ENCODE measurements around the gene THY1. TPM values are rescaled to one million over a fixed set of nuclear protein-coding genes. Genes with fewer than 3 reads are reported as not detected.
"Not testable (repeated sequence)": the region's sequence is repeated elsewhere in the genome, so short reads cannot be mapped to it uniquely, and the experiment has no call there.

Gene THY1
- total RNA-seq, 1 donor from 2014 or later: 0.62 TPM

GRCh38 chr11:119438599-119438998 is 15.6 kb upstream of the THY1 start:
- H3K4me3 Mint-ChIP-seq (ENCODE audit: low read depth): no peak overlapping the region
- H3K36me3 Mint-ChIP-seq (ENCODE audit: insufficient read depth): no peaks in the 10 kb centered on the region
- TF ChIP-seq, protein P1, sequence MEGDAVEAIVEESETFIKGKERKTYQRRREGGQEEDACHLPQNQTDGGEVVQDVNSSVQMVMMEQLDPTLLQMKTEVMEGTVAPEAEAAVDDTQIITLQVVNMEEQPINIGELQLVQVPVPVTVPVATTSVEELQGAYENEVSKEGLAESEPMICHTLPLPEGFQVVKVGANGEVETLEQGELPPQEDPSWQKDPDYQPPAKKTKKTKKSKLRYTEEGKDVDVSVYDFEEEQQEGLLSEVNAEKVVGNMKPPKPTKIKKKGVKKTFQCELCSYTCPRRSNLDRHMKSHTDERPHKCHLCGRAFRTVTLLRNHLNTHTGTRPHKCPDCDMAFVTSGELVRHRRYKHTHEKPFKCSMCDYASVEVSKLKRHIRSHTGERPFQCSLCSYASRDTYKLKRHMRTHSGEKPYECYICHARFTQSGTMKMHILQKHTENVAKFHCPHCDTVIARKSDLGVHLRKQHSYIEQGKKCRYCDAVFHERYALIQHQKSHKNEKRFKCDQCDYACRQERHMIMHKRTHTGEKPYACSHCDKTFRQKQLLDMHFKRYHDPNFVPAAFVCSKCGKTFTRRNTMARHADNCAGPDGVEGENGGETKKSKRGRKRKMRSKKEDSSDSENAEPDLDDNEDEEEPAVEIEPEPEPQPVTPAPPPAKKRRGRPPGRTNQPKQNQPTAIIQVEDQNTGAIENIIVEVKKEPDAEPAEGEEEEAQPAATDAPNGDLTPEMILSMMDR (IDR thresholded peaks at IDR 0.05; ENCODE audit: unreplicated experiment): no peak
- peaks cover 3% of the 10 kb centered on the region for H3K9me3 Mint-ChIP-seq (ENCODE audit: low read depth)
- H3K27ac Mint-ChIP-seq: no peak overlapping the region
- no peaks in the 10 kb centered on the region for H3K4me1 Mint-ChIP-seq (ENCODE audit: low read depth)
- DNase-seq (ENCODE audit: low spot score, unreplicated experiment): no peak
- peaks cover 5% of the 10 kb centered on the region for H3K27me3 Mint-ChIP-seq

DNA sequence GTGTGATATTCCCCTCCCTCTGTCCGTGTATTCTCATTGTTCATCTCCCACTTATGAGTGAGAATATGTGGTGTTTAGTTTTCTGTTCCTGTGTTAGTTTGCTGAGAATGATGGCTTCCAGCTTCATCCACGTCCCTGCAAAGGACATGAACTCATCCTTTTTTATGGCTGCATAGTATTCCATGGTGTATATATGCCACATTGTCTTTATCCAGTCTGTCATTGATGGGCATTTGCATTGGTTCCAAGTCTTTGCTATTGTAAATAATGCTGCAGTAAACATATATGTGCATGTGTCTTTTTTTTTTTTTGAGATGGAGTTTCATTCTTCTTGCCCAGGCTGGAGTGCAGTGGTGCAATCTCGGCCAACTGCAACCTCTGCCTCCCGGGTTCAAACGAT is 14.5 kb upstream of the THY1 start:
- DNase-seq (ENCODE audit: low spot score, unreplicated experiment); H3K9me3 Mint-ChIP-seq (ENCODE audit: low read depth); H3K27ac Mint-ChIP-seq; H3K4me3 Mint-ChIP-seq (ENCODE audit: low read depth); H3K4me1 Mint-ChIP-seq (ENCODE audit: low read depth); H3K36me3 Mint-ChIP-seq (ENCODE audit: insufficient read depth): not testable (repeated sequence)
- peaks cover 16% of the 10 kb centered on the region for H3K27me3 Mint-ChIP-seq

GRCh38 chr11:119436711-119437110 is 13.7 kb upstream of the THY1 start:
- H3K4me3 Mint-ChIP-seq (ENCODE audit: low read depth): no peak overlapping the region
- H3K4me1 Mint-ChIP-seq (ENCODE audit: low read depth): no peaks in the 10 kb centered on the region
- TF ChIP-seq, protein P1 (IDR thresholded peaks at IDR 0.05; ENCODE audit: unreplicated experiment): no peak
- peaks cover 23% of the 10 kb centered on the region for H3K27me3 Mint-ChIP-seq
- H3K27ac Mint-ChIP-seq: no peak overlapping the region
- peaks cover 3% of the 10 kb centered on the region for H3K9me3 Mint-ChIP-seq (ENCODE audit: low read depth)
- DNase-seq (ENCODE audit: low spot score, unreplicated experiment): no peak
- H3K36me3 Mint-ChIP-seq (ENCODE audit: insufficient read depth): no peaks in the 10 kb centered on the region

DNA sequence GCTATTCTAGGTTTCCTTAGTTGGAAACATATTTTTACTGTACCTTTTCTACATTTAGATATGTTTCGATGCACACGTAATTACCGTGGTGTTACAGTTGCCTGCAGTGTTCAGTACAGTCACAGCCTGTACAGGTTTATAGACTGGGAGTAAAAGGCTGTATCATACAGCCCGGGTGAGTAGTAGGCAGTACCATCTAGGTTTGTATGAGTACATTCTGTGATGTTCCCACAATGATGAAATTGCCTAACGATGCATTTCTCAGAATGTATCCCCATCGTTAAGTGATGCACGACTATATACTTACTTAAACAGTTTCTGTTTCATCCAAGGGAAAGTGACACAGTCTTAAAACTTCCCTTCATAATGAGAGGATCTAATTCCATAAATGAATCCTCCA is 13.1 kb upstream of the THY1 start:
- Mint-ChIP-seq H3K27me3 (peaks cover 29% of the 10 kb centered on the region), H3K36me3 (ENCODE audit: insufficient read depth) (no peaks in the 10 kb centered on the region), H3K9me3 (ENCODE audit: low read depth) (peaks cover 3% of the 10 kb centered on the region), H3K4me1 (ENCODE audit: low read depth) (no peaks in the 10 kb centered on the region), H3K27ac (no peak overlapping the region), H3K4me3 (ENCODE audit: low read depth) (no peak overlapping the region)
- DNase-seq (ENCODE audit: low spot score, unreplicated experiment): no peak
- TF ChIP-seq, protein P1 (IDR thresholded peaks at IDR 0.05; ENCODE audit: unreplicated experiment): no peak

DNA sequence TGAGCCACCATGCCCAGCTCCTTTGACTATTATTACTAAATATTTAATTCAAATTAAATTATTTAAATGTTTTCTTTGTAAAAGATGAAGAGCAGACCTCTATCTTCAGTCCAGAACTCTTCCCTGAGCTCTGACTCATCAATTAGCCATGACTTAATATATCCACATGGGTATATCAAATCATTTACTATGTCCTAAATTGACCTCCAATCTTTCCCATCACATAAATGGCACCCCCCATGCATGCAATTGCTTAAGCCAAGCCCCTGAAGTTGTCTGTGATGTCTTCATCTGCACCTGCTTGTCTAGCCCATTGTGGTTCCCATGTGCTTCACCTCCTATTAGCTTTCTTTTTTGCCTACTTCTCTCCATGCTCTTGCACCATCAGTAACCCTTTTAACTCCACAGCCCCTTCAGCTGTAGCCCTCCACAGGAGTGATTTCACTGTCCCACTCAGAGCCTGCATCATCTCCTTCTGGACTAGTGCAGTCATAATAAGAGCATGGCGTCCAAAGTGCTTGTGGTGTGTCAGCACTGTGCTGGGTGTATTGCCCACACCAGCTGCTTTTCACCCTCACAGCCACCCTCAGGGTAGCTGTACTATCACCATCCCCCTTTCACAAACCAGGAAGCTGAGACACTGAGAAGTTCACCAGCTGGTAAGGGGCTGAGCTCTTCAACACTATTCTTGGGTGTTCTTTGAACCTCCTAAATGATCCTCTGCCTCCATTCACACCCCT is 11.8 kb upstream of the THY1 start:
- H3K27me3 Mint-ChIP-seq: peaks cover 39% of the 10 kb centered on the region
- TF ChIP-seq, protein P1 (IDR thresholded peaks at IDR 0.05; ENCODE audit: unreplicated experiment): no peak
- no peaks in the 10 kb centered on the region for H3K4me1 Mint-ChIP-seq (ENCODE audit: low read depth)
- no peak for DNase-seq (ENCODE audit: low spot score, unreplicated experiment)
- peaks cover 3% of the 10 kb centered on the region for H3K9me3 Mint-ChIP-seq (ENCODE audit: low read depth)
- H3K27ac Mint-ChIP-seq: no peak overlapping the region
- no peak overlapping the region for H3K4me3 Mint-ChIP-seq (ENCODE audit: low read depth)
- no peaks in the 10 kb centered on the region for H3K36me3 Mint-ChIP-seq (ENCODE audit: insufficient read depth)

- peaks cover 3% of the 10 kb centered on the region for H3K9me3 Mint-ChIP-seq (ENCODE audit: low read depth)
- TF ChIP-seq, protein P1 (IDR thresholded peaks at IDR 0.05; ENCODE audit: unreplicated experiment): no peak
- H3K27ac Mint-ChIP-seq: no peak overlapping the region
- peaks cover 44% of the 10 kb centered on the region for H3K27me3 Mint-ChIP-seq
- no peak overlapping the region for H3K4me3 Mint-ChIP-seq (ENCODE audit: low read depth)
- DNase-seq (ENCODE audit: low spot score, unreplicated experiment): no peak
- H3K36me3 Mint-ChIP-seq (ENCODE audit: insufficient read depth): no peaks in the 10 kb centered on the region
- H3K4me1 Mint-ChIP-seq (ENCODE audit: low read depth): no peaks in the 10 kb centered on the region
Measured at GRCh38 chr11:119433358-119433725, 10.4 kb upstream of the THY1 start.
